CD4-positive, alpha-beta T cell treated with Interleukin-15 for 1 hour (primary cell): ENCODE results near the gene TACR2.

Source experiments
- DNase-seq: peaks from one replicate; pipeline ENCODE4 v3.0.0-alpha.2; 2020

The TACR2 gene

DNA sequence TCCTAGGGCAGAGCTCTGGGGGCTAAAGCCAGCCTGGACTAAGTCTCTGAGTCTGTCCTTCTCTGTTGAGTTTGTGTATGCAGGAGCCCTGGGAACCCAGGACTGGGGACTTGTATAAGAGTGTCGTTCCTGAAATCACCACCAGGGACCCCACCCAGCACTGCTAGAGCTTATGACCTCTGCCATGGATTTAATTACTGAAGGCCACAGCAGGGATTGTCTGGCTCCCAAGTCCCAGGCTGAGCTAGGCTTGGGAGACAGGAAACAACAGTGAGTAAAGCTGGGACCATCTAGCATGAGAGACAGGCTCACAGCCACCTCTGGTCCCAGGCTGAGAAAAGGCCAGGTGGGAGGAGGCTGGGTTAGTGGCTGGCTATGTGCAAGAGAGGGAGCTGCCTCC lies 33.1 kb upstream of the TACR2 start:
- no peak for DNase-seq

DNA sequence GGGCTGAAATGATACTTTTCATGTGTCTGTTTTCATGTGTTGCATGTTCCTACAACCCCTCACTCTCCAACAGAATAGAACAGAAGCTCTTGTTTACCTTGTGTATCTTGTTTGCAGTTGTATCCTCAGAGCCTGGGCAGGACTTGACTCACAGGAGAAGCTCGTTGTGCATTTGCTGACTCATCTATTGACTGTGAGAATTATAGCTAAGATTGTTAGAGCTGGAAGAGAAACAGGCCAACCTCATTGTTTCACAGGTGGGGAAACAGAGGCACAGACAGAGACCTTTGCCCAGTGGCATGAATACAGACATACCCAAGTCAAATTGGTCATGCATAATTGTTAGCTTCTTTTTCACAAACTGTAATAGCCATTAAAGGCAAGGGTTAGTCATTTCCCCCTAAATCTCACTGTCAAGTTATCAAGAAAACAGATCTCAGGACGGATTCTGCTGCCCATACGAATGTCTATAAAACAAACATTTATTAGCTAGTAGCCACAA lies 30.0 kb upstream of the TACR2 start:
- DNase-seq: no peak

DNA sequence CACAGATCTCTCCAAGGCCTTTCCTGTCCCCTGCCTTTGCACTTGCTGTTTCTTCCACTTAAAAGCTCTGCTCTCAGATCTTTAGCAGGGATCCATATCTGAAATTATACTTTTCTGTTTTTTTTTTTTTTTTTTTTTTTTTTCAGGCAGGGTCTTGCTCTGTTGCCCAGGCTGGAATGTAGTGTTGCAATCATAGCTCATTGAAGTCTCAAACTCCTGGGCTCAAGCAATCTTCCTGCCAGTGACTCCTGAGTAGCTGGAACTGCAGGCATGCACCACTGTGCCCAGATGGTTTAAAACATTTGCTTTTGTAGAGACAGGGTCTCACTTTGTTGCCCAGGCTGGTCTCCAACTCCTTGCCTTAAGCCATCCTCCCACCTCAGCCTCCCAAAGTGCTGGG lies 29.5 kb upstream of the TACR2 start:
- no peak for DNase-seq

DNA sequence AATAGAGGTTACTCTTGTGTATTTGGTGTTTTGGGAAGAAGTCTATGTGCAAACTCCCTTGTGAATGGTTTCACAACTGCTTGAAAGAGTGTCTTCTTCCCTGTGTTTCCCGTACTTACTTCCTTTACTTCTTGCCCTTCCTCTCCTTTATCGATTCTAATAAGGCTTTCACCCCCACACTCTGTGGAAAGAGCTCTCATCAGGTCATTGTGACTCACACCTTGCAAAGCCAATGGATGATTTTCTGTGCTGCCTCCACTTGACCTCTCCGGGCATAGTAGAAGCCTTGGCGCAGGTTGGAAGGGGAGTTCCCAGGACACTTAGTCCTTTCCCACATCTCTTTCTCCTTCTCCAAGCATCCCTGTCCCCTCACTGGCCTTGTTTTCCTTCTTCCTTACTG lies 28.3 kb upstream of the TACR2 start:
- no peak for DNase-seq

DNA sequence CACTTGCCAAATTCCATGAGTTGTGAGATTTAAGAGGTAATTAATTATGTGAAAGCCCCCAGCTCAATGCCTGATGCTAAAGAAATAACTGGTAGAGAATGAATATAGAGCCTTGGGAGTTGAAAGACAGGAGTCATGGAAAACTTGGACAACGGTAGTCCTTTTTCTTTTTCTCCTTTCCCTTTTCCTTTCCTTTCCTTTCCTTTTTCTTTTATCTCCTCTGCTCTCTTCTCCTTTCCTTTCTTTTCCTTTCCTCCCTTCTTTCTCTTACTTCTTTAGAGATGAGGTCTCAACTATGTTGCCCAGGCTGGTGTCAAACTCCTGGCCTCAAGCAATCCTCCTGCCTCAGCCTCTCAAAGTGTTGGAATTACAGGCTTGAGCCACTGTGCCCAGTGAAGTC lies 26.6 kb upstream of the TACR2 start:
- no peak for DNase-seq

DNA sequence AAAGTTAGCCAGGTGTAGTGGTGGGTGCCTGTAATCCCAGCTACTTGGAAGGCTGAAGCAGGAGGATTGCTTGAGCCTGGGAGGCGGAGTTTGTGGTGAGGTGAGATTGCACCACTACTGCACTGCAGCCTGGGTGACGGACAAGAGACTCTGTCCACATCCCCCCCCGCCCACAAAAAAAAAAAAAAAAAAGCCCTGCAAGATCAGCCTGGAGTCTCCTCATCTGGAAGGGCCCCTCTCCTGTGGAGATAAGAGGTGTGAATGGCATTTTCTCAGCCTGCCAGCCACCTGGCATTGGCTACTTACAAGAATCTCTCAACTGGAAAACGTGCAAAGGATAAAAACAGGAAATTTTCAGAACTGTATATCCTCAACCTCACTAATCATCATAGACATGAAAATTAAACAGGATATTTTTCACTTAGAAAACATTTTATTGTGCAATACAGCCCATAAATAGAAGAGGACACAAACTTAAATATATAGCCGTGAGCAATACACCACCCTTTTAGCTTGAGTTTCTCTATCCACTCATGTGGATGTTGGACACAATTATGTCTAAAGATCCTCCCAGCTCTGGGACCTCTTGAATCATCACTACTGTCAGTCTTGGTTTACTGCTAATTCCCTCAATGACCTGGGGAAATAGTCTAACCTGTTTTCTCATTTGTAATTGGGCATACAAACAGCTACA lies 23.2 kb upstream of the TACR2 start:
- DNase-seq: no peak

DNA sequence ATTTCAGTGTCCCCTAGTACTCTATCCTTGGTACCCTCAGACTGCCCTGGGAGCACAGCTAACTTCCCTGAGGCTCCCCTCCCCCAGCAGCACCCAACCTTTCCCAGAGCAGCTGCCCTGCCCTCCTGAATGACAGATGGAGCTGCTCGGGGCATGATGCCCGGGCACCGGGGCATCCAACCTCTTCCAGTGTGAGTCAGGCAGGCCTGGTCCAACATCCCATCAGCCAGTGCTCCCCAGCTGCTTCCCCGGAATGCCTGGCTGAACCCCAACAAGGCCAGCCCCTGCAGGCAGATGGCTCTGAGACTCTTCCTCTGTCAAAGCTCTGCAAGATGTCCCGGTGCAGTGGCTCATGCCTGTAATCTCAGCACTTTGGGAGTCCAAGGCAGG lies 22.6 kb upstream of the TACR2 start:
- DNase-seq: no peak

DNA sequence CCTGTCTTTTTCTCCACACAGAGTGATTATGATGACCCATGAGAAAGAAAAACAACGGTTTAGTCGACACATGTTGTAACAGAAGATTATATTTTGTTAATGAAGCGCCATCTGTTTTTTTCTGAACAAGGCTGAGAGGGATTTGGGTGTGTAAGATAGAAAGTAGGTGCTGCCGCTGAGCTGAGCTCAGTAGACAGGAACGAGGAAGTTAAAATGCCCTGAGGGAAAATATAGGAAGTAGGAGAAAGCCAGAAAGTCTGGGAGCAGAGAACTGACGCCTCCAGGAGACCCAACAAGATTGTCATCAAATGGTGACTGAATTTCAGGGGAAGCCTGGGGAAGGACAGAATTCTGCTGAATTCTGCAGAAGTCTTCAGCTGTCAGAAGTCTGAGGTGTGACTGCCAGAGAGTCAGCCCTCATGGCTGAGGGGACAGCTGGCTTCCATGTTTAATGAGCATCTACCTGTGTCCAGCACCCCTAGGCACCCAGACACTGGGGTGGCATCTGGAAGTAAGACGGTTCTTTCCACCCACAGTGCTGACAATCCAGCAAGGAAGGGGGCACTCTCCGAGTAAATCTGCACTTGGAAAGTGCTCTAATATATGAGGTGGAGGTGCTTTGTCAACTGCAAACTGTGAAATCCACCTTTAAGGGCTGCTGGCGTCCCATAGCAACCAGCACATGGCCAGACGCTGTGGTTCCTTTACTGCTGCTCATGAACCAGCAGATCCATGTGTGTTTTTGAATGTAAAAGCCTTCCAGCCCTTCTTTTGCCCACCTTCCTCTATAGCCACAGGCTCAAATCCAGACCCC lies 22.0 kb upstream of the TACR2 start:
- no peak for DNase-seq

DNA sequence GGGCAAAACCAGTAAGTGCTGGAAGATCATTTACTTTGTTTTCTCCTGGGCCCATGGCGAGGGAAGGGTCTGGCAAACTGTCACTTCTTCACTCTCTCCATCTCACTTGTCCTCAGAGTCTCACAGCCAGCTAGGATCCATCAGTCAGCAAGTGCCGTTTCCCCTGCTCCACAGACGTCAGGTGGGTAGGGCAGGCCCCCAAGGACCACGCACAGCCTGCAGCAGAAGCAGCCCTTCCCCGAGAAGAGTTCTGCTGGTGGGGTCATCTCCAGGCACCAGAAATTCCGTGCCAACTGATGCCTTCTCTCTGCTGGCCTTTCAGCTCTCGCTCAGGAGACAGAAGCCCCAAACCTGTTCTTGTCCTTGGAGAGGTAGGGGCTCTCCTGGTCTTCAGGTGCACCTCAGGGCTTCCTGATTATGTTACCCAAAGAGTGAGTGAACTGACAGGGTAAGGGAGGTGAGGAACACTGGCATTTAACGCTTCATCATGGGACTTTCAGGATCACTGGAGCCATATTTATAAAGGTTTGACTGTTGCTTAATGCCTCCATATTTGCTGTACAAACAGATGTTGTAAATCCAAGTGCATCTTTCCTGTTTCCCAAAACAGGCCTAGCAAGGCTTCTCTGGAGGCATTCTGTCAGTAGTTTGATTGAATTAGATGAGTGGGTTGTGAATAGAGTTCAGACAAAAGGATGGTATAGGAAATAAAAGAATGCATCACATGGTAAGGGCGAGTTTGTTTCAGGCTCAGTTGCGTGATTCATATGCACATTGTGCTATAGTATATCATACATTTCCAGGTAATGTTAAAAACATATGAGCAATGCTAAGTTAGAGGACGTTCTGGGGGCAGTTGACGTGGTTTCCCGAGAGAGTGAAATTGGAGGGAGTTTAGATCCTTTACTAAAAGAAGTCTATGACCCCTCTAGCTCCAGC lies 20.9 kb upstream of the TACR2 start:
- DNase-seq: no peak

DNA sequence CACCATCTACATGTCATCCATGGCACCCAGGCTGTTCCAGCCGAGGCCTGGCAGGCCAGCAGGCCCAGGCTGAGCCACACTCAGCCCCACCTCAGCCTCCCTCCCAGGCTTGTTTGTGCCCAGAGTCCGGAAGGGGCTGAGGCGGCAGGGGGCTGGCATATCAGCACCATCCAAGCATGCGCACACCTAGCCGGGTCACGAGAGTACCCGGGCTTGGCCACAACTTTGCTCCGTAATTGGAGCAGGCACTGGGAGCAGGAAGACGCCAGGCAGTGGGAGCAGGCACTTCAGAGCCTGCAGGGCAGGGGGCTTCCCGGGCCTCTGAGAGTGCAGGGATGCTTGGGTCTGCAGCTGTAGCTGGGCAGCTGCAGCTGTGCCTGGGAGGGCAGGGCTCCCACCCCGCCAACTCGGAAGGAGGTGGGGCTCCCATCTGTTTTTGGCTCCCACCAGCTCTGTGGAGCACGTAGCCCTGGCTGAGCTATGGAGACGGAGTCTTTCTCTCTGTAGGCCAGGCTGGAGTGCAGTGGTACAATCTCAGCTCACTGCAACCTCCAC lies 19.3 kb upstream of the TACR2 start:
- DNase-seq: no peak

DNA sequence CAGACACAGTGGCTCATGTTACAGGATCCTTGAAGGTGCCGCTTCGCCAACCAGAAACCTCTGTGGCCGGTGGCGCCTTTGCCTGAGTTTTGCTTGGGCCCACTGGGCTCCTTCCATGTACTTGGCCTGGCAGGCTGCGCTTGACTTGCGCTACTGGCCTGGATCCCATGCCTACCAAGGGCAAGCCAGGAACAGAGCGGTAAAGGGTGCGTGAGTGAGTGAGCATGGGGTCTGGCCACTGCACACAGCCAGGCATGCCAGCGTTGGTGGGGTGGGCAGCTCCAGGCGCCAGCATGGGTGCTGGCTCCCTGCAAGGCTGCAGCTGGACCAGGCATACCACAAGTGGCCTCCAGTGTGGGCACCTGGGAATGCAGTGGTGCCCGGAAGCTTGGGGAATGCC lies 18.2 kb upstream of the TACR2 start:
- DNase-seq: no peak

DNA sequence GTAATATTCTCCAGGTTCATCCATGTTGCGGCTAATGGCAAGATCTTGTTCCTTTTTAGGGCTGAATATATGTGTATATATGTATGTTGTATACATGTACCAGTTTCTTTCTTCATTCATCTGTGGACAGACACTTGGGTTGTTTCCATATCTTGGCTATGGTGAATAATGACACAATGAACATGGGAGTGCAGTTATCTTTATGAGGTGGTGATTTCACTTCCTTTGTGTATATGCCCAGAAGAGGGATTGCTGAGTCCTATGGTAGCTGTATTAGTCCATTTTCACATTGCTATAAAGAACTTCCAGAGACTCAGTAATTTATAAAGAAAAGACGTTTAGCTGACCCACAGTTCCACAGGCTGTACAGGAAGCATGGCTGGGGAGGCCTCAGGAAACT lies 17.5 kb upstream of the TACR2 start:
- DNase-seq: no peak

DNA sequence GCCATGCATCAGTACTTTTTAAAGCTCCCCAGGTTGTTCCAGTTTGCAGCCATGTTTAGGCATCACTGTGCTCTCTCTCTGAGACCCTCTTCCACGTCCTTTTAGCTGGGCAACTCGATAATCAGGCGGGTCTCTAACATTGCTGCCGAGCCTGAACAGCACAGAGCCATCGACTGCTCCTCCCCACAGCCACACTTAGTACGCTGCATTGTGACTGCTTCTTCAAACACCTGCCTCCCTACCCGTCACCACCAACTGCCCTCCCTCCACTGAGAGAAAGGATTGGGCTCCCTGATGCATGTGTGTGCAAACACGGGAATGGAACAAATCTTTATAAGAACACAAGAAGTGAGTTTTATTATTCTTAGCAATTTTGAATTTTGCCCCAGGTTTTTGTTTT lies 11.4 kb upstream of the TACR2 start:
- no peak for DNase-seq

DNA sequence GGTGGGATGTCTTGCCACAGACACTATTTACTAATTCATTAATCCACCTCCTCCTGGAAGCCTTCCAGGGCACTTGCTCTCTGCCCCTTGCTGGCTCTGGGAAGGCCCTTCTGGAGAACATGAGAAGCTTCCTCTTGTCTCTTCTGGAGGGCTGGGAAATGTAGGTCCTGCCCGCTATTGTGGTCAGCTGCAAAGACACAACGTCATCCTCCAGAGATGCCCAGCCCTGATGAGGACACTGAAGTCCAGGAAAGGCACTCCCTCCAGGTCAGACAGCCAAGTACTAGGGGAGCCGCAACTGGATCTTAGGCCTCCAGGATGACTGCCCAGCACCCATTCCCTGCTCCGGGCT lies 9.6 kb upstream of the TACR2 start:
- no peak for DNase-seq

DNA sequence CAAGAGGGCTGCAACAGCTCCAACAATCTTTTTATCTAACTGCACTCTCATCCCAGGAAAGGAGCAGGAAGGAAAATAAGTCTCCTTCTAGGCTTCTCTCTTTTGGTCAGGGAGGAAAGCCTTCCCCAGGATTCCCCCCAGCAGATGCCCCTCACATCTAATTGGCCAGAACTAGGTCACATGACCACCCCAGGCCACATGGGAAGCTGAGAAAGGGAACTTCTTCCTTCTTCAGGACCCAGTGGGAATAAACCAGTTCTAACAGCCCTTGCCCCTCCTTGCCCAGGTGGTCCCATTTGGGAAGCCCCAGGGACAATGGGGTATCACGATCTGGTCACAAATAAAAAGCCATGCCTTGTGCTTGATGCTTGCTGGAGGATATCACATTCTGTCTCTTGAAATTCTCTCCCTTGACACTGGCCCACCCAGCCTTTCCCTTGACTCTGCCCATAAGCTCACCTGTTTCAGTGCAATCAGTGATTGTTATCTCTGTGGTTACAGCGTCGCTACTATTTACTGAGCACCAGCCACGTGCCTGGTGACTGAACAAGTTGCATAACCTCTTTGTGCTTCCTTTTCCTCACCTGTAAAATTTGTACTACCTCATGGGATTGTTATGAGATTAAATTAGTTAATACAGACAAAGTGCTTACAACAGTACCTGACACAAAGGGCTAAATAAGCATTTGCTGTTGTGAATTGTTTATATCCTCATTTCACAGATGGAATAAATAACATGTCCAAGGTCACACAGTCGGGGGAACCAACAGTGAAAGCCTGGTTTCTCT lies 9.0 kb upstream of the TACR2 start:
- DNase-seq: peak; percentile 61

DNA sequence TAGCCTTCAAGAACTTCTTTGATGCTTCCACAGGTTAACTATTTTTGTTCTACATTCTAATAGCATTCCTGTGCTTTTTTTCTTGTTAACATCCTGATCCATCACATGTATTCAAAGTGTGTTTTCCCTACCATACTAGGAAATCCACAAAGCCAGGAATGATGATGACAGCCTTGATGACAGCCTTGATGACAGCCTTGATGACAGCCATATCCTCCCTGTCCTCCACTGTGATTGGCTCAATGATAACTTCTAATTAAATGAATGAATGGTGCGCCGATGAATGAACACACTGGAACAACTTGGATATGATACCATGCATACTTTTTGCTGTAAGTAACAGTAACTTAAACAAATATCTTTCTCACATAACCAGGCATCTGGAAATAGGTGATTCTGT lies 8.3 kb upstream of the TACR2 start:
- DNase-seq: no peak

DNA sequence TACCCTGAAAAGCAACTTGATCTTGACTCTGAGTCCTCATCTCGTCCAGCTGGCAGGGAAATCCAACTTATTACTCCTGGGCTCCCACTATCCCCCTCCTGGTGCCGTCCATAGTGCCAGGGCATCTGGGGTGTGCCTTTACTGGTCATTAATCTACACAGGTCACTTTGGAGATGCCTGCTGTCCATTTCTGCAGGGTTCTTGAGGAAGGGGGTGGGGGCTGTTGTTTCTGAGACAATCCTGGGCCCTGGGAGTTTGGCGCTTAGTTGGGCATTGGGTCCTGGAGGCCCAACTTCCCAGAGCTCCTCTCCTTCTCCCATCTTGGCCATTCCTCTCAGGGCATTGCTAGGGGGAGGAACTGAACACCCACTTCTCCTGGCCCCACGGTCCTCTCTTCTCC lies 6.0 kb upstream of the TACR2 start:
- no peak for DNase-seq

DNA sequence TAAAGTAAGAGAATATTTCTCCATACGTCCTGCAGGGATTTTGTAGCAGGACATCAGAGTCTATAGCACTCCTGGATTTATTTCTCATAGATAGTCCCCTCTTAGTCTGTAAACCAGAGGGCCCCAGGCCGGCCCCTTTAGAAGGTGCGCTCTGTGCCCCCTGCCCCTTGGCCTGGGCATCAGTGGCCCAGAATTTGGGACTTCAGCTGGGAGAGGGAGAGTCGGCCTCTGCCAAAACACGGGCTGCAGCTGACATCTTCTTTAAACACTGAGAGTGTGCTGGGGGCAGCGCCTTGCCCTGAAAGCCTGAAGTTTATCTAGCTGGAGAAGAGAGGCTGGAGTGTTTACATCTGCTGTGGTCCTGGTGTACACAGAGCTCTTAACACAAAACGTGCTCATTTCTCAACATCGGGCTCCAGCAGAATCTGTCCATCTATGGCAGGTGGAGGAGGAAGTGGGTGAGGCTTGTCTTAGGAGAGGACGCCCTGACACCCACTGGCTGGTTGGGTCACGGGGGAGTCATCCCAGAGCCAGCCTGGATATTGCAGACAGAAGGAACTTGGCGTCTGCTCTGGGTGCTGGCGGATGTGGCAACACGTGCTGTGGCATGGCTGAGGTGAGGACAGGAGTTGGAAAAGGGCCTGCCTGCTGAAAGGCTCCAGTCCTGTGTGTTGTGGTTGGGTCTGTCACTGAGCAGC lies 5.0 kb upstream of the TACR2 start:
- DNase-seq: no peak

DNA sequence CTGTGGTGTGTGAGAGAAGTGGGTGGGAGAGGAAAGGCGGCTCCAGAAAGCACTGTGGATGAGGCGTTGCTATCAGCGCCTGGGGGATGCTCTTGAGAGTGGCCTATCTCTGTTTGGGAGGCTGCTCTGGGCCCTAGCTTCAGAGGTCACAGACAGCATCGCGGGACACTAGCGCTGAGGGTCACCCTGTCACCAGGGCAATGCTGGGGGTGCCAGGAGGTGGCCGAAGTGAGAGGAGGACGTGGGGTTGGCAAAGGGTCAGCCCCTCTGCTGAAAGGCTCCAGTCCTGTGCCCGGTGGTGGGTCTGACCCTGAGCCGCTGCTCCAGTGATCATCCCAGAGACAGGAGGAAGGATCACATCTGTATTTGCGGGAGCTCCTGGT lies 3.0 kb upstream of the TACR2 start:
- no peak for DNase-seq

DNA sequence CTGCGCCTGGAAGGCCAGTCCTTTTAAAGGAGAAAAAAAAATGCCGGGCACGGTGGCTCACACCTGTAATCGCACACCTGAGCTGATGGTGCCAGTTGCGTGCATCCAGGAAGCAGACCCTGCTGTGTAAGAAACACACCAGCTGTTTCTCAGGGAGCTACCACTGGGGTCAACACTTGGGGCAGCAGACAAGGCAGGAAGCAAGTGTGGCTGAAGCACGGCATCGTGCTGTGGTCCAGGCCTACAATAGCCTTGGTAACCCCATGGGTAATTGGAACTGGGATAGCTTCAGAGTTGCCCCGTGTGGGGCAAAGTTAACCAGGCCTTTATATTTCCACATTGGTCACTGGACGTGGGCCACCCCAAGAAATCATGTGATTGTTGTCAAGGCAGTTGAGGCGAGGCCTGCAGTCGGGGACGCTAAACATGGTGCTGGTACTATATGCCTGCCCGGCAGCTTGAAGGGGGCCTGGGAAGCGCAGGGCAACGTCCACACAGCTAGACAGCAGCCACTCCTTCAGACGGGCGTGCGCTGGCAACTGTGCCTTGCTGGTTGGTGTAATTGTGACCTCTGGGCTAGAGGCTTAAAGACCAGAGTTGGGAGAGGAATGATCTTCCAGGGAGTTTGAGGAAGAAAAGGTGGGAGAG lies 2.5 kb upstream of the TACR2 start:
- DNase-seq: no peak

DNA sequence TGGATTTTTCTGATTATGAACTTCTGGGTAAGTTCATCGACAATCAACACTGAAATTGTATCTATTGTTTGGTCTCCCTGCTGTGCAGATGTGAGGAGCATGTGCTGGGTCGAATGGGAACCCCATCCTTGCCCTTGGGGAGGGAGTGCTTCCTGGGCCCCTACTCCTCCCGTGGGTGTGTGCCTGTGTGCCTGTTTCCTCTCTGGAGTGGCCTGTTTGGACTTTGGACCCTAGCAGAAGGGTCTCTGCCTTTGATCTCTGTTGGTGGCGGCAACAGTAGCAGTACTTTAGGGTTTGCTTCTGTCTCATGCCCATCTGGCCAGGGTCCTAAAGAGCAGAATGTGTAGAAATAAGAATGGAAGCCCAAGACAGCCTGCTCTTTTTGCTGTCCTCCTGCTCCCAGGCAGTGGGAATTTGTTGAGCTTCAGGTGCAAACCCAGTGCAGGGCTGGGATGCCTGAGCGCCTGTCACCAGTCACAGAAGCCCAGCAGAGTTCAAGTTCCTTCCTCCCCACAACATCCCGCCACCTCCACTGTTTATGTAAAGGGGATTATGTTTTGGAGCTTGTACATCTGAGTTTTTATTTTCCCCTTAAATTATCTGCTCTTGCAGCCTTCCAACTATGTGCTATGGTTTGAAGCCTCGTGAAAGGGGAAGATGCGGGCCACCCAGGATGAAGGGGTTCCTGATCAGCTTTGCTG lies 1.5 kb upstream of the TACR2 start:
- no peak for DNase-seq
